Thoracic aorta (tissue), 2 donors: ENCODE measurements around the gene CIZ1. TPM values are rescaled to one million over a fixed set of nuclear protein-coding genes. Genes with fewer than 3 reads are reported as not detected.
A peak's percentile ranks its signal among the peaks of the same experiment; 100 is the strongest.

Source experiments
- ATAC-seq: fragments of 150-250 bp; one replicate; pipeline ENCODE4 v1.8.0; 2017; ENCODE audit warnings: low read depth; ENCODE audit not compliant: insufficient number of reproducible peaks, low FRiP score
- DNase-seq: peaks from one replicate; pipeline ENCODE4 v3.0.0-alpha.2; 2020; ENCODE audit warnings: low spot score
- H3K27ac ChIP-seq, 2 donors: fragments of 200-600 bp; sonication (generic); 1 replicate in 1 of 2; 2 replicates in 1 of 2; pipeline ENCODE4 v1.5.1; 2016; ENCODE audit warnings: mild to moderate bottlenecking in 2 of 2, moderate library complexity in 2 of 2
- H3K27me3 ChIP-seq: fragments of 200-600 bp; sonication (generic); replicated peaks from 2 replicates; pipeline ENCODE4 v1.6.0; 2016; ENCODE audit warnings: mild to moderate bottlenecking; ENCODE audit not compliant: insufficient read depth
- H3K36me3 ChIP-seq: fragments of 200-600 bp; sonication (generic); one replicate; pipeline ENCODE4 v1.5.1; 2016
- H3K4me1 ChIP-seq, 2 donors: fragments of 200-600 bp; sonication (generic); 1 replicate in 1 of 2; 2 replicates in 1 of 2; pipeline versions ENCODE4 v1.5.1 to v1.6.0; 2016; ENCODE audit warnings: low read depth in 2 of 2, mild to moderate bottlenecking in 1 of 2; ENCODE audit not compliant: control insufficient read depth in 1 of 2
- H3K4me3 ChIP-seq: fragments of 200-600 bp; sonication (generic); 2 replicates; pipeline ENCODE4 v1.5.1; 2016; ENCODE audit warnings: mild to moderate bottlenecking
- H3K9me3 ChIP-seq: fragments of 200-600 bp; sonication (generic); 2 replicates; pipeline ENCODE4 v1.5.1; 2016
- CTCF ChIP-seq: fragments of 200-600 bp; sonication (generic); IDR thresholded peaks from one replicate; pipeline ENCODE4 v1.5.1; 2019; ENCODE audit warnings: antibody characterized with exemption
- total RNA-seq, 2 donors: library from RNA; depleted of rRNA; stranded (reverse); fragments of >200 nt; gene quantifications; one replicate each; pipeline versions ENCODE4 v1.1.0 to v1.2.3, GENCODE V29; 2016

Gene CIZ1
- total RNA-seq, 2 donors from 2014 or later, result 68.0 to 86.0 TPM

- Histone ChIP-seq H3K4me1 (peaks cover 12 to 25% of the 10 kb centered on the region in 2 donors), H3K27me3 (no peaks in the 10 kb centered on the region), H3K27ac (peak within 1 kb of the TSS; percentile 68 to 79), H3K36me3 (peaks cover 13% of the 10 kb centered on the region), H3K9me3 (no peaks in the 10 kb centered on the region), H3K4me3 (peak within 1 kb of the TSS; percentile 98)
- peak; percentile 80 for DNase-seq
- peak; percentile 66 for ATAC-seq
- no peak for TF ChIP-seq CTCF
Measured at GRCh38 chr9:128159784-128160602, 31.4 kb downstream of the CIZ1 start, which contains the start of gene BBLN. BBLN (plus strand) TSS chr9:128160265; CDS start chr9:128160408, 143 bp downstream.

- ATAC-seq, result no peak
Measured at GRCh38 chr9:128159522-128159783, 31.9 kb downstream of the CIZ1 start.

GRCh38 chr9:128155736-128156500 lies 35.5 kb downstream of the CIZ1 start:
- Histone ChIP-seq H3K4me3 (no peak overlapping the region), H3K36me3 (no peaks in the 10 kb centered on the region), H3K4me1 (peaks cover 3 to 6% of the 10 kb centered on the region in 2 donors), H3K27ac (no peak overlapping the region), H3K27me3 (no peaks in the 10 kb centered on the region), H3K9me3 (no peaks in the 10 kb centered on the region)
- no peak for TF ChIP-seq CTCF
- no peak for ATAC-seq
- no peak for DNase-seq

More at GRCh38 chr9:128159522-128159783, 31.9 kb downstream of the CIZ1 start:
- H3K9me3 ChIP-seq, result no peaks in the 10 kb centered on the region
- peaks cover 12 to 25% of the 10 kb centered on the region in 2 donors for H3K4me1 ChIP-seq
- DNase-seq, result no peak
- peak overlapping the region; percentile 98 for H3K4me3 ChIP-seq
- no peak for TF ChIP-seq CTCF
- peak overlapping the region; percentile 18 to 50 for H3K27ac ChIP-seq
- peaks cover 11% of the 10 kb centered on the region for H3K36me3 ChIP-seq
- H3K27me3 ChIP-seq, result no peaks in the 10 kb centered on the region

- H3K27me3 ChIP-seq, result no peaks in the 10 kb centered on the region
- H3K27ac ChIP-seq, result no peak overlapping the region
- H3K36me3 ChIP-seq, result no peaks in the 10 kb centered on the region
- no peak for ATAC-seq
- no peak for TF ChIP-seq CTCF
- DNase-seq, result no peak
- H3K4me1 ChIP-seq, result no peaks in the 10 kb centered on the region
- H3K9me3 ChIP-seq, result no peaks in the 10 kb centered on the region
- H3K4me3 ChIP-seq, result no peak overlapping the region
Measured at GRCh38 chr9:128153947-128154695, 37.3 kb downstream of the CIZ1 start.
